Hematopoietic multipotent progenitor cell treated with erythropoietin and hydrocortisone succinate and interleukin-3 and kit ligand, for 6 days (in vitro differentiated cells): ENCODE measurements around the gene SCAP.
"Not testable (repeated sequence)": the region's sequence is repeated elsewhere in the genome, so short reads cannot be mapped to it uniquely, and the experiment has no call there.

Experiments
- DNase-seq: peaks from one replicate; pipeline ENCODE4 v3.0.0-alpha.2; 2015

SCAP gene

GRCh38 chr3:47479826-47480160, 4.1 kb upstream of the SCAP start:
- peak; percentile 20 for DNase-seq

GRCh38 chr3:47478022-47478421, 2.3 kb upstream of the SCAP start:
- DNase-seq = no peak

GRCh38 chr3:47476644-47477199, 981 bp upstream of the SCAP start:
- DNase-seq = no peak

- DNase-seq = peak; percentile 31
These were observed 537 bp upstream of the SCAP start for GRCh38 chr3:47476330-47476626.

GRCh38 chr3:47475029-47475569, 642 bp downstream of the SCAP start:
- DNase-seq = peak; percentile 47

GRCh38 chr3:47473391-47473790, 2.4 kb downstream of the SCAP start:
- DNase-seq = no peak

GRCh38 chr3:47469616-47470015, 6.1 kb downstream of the SCAP start:
- no peak for DNase-seq

- not testable (repeated sequence) for DNase-seq
These were observed 7.4 kb downstream of the SCAP start for GRCh38 chr3:47468315-47468714.

- peak; percentile 30 for DNase-seq
These were observed 11.2 kb downstream of the SCAP start for GRCh38 chr3:47464588-47464987.

- DNase-seq = not testable (repeated sequence)
These were observed 16.1 kb downstream of the SCAP start for GRCh38 chr3:47459534-47460085.

GRCh38 chr3:47456984-47457383, 18.8 kb downstream of the SCAP start:
- DNase-seq = no peak

- DNase-seq = no peak
These were observed 19.8 kb downstream of the SCAP start for GRCh38 chr3:47455806-47456452.

GRCh38 chr3:47452453-47453215, 23.1 kb downstream of the SCAP start:
- DNase-seq = no peak

- DNase-seq = no peak
These were observed 31.6 kb downstream of the SCAP start for GRCh38 chr3:47444103-47444502.

GRCh38 chr3:47443611-47443995, 32.1 kb downstream of the SCAP start:
- DNase-seq = no peak

- DNase-seq = no peak
These were observed 33.8 kb downstream of the SCAP start for GRCh38 chr3:47441796-47442551.

- DNase-seq = peak; percentile 40
These were observed 35.6 kb downstream of the SCAP start for GRCh38 chr3:47440131-47440530.

- no peak for DNase-seq
These were observed 39.6 kb downstream of the SCAP start for GRCh38 chr3:47436180-47436579.

GRCh38 chr3:47434849-47435248, 40.9 kb downstream of the SCAP start:
- no peak for DNase-seq

- no peak for DNase-seq
These were observed 41.9 kb downstream of the SCAP start for GRCh38 chr3:47433796-47434195.

GRCh38 chr3:47432673-47433072, 43.1 kb downstream of the SCAP start:
- DNase-seq = no peak

GRCh38 chr3:47431225-47431624, 44.5 kb downstream of the SCAP start:
- no peak for DNase-seq

- DNase-seq = no peak
These were observed 45.1 kb downstream of the SCAP start for GRCh38 chr3:47430606-47431005.
